Measurements from ENCODE around the gene RSPO4. TPM values are rescaled to one million over a fixed set of nuclear protein-coding genes. Genes with fewer than 3 reads are reported as not detected.

RSPO4 gene
- total RNA-seq, 6 experiments from 2014 or later = not detected

DNA sequence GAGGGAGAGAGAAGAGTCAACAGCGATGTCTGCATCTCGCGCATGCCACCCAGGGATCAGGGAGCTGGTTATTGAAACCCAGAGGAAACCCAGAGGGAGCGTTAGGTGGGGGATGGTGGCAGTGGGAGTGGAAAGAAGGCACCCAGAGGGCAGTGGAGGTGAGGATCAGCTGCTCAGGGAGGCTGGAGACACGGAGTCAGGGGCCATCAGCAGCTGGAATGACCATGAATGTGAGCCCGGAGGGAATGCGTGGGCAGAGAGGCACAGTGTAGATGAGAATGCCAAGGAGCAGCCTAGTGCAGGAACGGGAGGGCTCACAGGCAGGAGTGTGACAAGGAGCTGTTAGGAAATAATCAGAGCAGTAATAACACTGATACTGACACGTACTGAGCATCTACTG, 36.2 kb downstream of the RSPO4 start:
- no peak overlapping the region for H3K27ac Mint-ChIP-seq
- H3K9me3 Mint-ChIP-seq = no peaks in the 10 kb centered on the region
- no peaks in the 10 kb centered on the region for H3K36me3 Mint-ChIP-seq (ENCODE audit: low read depth)
- TF ChIP-seq, protein P1, sequence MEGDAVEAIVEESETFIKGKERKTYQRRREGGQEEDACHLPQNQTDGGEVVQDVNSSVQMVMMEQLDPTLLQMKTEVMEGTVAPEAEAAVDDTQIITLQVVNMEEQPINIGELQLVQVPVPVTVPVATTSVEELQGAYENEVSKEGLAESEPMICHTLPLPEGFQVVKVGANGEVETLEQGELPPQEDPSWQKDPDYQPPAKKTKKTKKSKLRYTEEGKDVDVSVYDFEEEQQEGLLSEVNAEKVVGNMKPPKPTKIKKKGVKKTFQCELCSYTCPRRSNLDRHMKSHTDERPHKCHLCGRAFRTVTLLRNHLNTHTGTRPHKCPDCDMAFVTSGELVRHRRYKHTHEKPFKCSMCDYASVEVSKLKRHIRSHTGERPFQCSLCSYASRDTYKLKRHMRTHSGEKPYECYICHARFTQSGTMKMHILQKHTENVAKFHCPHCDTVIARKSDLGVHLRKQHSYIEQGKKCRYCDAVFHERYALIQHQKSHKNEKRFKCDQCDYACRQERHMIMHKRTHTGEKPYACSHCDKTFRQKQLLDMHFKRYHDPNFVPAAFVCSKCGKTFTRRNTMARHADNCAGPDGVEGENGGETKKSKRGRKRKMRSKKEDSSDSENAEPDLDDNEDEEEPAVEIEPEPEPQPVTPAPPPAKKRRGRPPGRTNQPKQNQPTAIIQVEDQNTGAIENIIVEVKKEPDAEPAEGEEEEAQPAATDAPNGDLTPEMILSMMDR (IDR thresholded peaks at IDR 0.05) = no peak
- no peaks in the 10 kb centered on the region for H3K4me1 Mint-ChIP-seq (ENCODE audit: low read depth)
- no peak for DNase-seq
- H3K27me3 Mint-ChIP-seq (ENCODE audit: insufficient read depth) = peaks cover 32% of the 10 kb centered on the region
- no peak overlapping the region for H3K4me3 Mint-ChIP-seq

DNA sequence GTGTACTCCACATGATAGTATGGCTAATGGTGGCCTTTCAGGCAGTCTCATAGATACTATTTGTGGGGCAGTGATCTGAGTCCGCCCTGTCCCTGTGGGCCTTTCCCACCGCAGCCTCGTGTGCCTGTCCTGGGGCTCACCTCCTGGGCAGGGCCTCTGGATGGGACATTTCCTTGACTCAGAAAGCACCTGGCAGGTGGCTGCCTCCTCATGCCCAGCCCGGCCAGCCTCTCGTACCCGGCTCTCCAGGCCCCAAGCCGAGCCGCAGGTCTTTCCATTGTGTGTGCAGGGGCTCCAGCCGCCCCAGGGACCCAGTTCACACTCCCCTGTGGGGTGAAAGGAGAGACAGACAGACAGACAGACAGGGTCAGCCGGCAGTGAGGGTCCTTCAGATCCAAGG, 38.3 kb downstream of the RSPO4 start:
- Mint-ChIP-seq H3K9me3 (no peaks in the 10 kb centered on the region), H3K36me3 (ENCODE audit: low read depth) (no peaks in the 10 kb centered on the region), H3K27ac (no peak overlapping the region), H3K4me3 (no peak overlapping the region), H3K4me1 (ENCODE audit: low read depth) (no peaks in the 10 kb centered on the region), H3K27me3 (ENCODE audit: insufficient read depth) (peaks cover 34% of the 10 kb centered on the region)
- DNase-seq = no peak
- TF ChIP-seq, protein P1 (IDR thresholded peaks at IDR 0.05) = no peak

DNA sequence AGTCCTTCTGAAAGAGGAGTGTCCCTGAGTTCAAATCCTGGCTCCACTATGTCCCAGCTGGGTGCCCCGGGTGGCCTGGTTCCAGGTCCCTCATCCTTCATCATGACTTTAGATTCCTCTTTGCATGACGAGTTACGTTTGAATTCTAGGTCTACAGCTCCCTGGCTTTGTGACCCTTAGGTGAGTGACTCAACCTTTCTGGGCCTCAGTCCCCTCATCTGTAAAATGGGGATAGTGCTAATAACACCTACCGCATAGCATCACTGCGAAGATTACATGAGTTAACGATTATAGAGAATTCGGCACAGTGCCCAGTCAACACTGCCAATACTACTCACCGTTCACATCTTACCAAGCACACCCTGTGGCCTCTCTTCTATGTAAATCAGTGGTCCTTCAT, 39.4 kb downstream of the RSPO4 start:
- no peak overlapping the region for H3K4me3 Mint-ChIP-seq
- peaks cover 34% of the 10 kb centered on the region for H3K27me3 Mint-ChIP-seq (ENCODE audit: insufficient read depth)
- no peaks in the 10 kb centered on the region for H3K36me3 Mint-ChIP-seq (ENCODE audit: low read depth)
- H3K9me3 Mint-ChIP-seq = no peaks in the 10 kb centered on the region
- H3K4me1 Mint-ChIP-seq (ENCODE audit: low read depth) = no peaks in the 10 kb centered on the region
- DNase-seq = no peak
- no peak overlapping the region for H3K27ac Mint-ChIP-seq
- TF ChIP-seq, protein P1 (IDR thresholded peaks at IDR 0.05) = no peak

DNA sequence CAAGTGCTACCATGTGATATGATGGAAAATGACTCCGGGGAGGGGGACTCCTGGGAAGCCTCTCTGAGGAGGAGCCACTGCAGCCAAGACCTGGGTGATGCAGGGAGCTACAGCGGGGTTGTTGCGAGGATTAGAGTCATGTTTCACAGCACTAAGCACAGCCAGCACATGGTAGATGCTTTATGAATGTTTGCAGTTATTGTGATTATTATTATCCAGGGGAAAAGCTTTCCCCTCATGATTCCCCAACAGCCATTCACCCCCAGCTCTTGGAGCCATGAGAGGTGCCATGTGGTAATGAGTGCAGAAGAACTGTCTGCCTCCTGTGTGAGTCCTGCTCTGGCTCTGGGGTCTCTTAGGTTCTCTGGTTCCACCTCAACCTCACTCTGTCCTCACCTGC, 39.9 kb downstream of the RSPO4 start:
- Mint-ChIP-seq H3K36me3 (ENCODE audit: low read depth) (no peaks in the 10 kb centered on the region), H3K27me3 (ENCODE audit: insufficient read depth) (peaks cover 36% of the 10 kb centered on the region), H3K4me1 (ENCODE audit: low read depth) (no peaks in the 10 kb centered on the region), H3K9me3 (no peaks in the 10 kb centered on the region), H3K27ac (no peak overlapping the region), H3K4me3 (no peak overlapping the region)
- no peak for DNase-seq
- TF ChIP-seq, protein P1 (IDR thresholded peaks at IDR 0.05) = no peak

DNA sequence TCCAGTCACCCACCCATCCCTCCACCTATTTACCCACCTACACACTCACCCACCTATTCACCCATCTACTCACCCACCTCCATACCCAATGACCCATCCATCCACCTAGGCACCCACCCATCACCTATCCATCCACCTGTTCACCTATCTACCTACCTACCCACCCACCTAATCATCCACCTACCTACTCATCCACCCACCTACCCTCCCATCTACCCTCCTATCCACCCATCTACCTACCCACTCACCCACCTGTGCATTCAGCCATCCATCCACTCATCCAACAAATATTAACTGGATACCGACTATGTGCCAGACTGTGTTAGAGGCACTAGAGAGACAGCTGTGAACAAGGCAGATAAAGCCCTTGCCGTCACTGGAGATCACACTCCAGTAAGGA, 40.3 kb downstream of the RSPO4 start:
- no peak for DNase-seq
- no peaks in the 10 kb centered on the region for H3K36me3 Mint-ChIP-seq (ENCODE audit: low read depth)
- TF ChIP-seq, protein P1 (IDR thresholded peaks at IDR 0.05) = no peak
- H3K4me3 Mint-ChIP-seq = no peak overlapping the region
- no peaks in the 10 kb centered on the region for H3K9me3 Mint-ChIP-seq
- no peak overlapping the region for H3K27ac Mint-ChIP-seq
- H3K27me3 Mint-ChIP-seq (ENCODE audit: insufficient read depth) = peaks cover 36% of the 10 kb centered on the region
- H3K4me1 Mint-ChIP-seq (ENCODE audit: low read depth) = no peaks in the 10 kb centered on the region

DNA sequence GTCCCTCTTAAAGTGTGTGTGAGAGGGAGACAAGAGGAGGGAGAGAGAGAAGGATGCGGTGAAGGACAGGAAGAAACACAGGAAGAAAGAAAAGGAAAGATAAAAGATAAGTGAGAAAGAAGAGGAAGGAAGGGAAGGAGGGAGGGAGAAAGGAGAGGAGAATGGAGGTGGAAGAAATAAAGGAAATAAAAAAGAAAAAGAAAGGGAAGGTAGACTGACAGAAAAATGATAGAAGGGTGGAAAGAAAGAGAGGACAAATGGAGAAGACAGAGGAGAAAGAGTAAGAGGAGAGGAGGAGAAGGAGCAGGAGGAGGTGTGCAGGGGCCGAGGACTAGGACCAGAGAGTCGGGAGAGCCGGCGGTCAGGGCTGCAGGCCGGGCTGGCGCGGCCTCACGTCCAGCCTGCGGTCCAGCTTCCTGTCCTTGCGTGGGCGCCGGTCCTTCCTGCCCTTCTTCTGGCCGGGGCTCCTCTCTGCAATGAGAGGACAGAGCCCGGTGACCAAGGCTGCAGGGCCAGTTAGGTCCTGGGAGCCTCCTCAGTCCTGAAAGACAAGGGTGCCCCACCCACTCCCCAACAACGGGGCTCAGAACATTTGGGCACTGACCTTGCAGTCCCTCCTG, 42.0 kb downstream of the RSPO4 start:
- no peak for DNase-seq
- TF ChIP-seq, protein P1 (IDR thresholded peaks at IDR 0.05) = no peak
- Mint-ChIP-seq H3K27me3 (ENCODE audit: insufficient read depth) (peaks cover 31% of the 10 kb centered on the region), H3K27ac (no peak overlapping the region), H3K9me3 (no peaks in the 10 kb centered on the region), H3K4me3 (no peak overlapping the region), H3K36me3 (ENCODE audit: low read depth) (no peaks in the 10 kb centered on the region), H3K4me1 (ENCODE audit: low read depth) (no peaks in the 10 kb centered on the region)

Data from HFFc6 (cell line).